NB4 (cell line): ENCODE measurements around the gene MYO15A.

Experiments
- MYC ChIP-seq: IDR thresholded peaks from 2 replicates; pipeline ENCODE4 v1.6.1; 2011; ENCODE audit warnings: low read depth, low read length
- POLR2A ChIP-seq: IDR thresholded peaks from 2 replicates; pipeline ENCODE4 v1.6.1; 2011; ENCODE audit warnings: mild to moderate bottlenecking; ENCODE audit not compliant: insufficient read length; ENCODE audit errors: extremely low read depth
- TF ChIP-seq, protein P1 (sequence below): IDR thresholded peaks from one replicate; pipeline ENCODE4 v1.5.1; 2012; ENCODE audit warnings: low read depth, low read length
- TF ChIP-seq, protein P2 (sequence below): IDR thresholded peaks from 2 replicates; pipeline ENCODE4 v1.6.1; 2011; ENCODE audit warnings: low read depth, low read length

DNA sequence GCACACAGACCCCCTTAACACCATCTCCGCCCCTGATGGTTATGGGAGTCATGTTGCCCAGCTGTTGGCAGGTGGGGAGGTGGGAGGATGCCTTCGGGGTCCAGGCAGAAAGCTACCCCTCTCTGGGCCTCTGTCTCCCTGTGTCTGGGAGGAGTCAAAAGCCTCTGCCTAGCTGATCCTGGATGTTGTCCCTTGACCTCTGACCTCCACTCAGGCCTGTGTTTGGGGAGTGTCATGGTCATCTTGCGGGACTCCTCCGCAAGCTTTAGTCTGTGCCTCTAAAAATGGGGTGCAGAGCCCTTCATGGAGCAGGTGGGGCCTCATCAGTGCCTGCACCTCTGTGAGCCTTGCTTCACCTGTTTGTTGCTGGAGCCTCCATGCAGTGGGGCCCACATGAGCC is 120.7 kb downstream of the MYO15A start:
- TF ChIP-seq, protein P1, sequence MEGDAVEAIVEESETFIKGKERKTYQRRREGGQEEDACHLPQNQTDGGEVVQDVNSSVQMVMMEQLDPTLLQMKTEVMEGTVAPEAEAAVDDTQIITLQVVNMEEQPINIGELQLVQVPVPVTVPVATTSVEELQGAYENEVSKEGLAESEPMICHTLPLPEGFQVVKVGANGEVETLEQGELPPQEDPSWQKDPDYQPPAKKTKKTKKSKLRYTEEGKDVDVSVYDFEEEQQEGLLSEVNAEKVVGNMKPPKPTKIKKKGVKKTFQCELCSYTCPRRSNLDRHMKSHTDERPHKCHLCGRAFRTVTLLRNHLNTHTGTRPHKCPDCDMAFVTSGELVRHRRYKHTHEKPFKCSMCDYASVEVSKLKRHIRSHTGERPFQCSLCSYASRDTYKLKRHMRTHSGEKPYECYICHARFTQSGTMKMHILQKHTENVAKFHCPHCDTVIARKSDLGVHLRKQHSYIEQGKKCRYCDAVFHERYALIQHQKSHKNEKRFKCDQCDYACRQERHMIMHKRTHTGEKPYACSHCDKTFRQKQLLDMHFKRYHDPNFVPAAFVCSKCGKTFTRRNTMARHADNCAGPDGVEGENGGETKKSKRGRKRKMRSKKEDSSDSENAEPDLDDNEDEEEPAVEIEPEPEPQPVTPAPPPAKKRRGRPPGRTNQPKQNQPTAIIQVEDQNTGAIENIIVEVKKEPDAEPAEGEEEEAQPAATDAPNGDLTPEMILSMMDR = no peak
- TF ChIP-seq, protein P2, sequence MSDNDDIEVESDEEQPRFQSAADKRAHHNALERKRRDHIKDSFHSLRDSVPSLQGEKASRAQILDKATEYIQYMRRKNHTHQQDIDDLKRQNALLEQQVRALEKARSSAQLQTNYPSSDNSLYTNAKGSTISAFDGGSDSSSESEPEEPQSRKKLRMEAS = no peak
- TF ChIP-seq POLR2A = no peak
- no peak for TF ChIP-seq MYC
